RWPE2 (cell line): ENCODE measurements around the gene KCMF1.

Source experiments
- ATAC-seq: fragments of 200-7000 bp; cut with Tn5 transposase; 3 replicates; pipeline ENCODE4 v1.9.1; 2021; ENCODE audit warnings: low read depth
- DNase-seq: peaks from one replicate; pipeline ENCODE4 v3.0.0-alpha.2; 2020; ENCODE audit warnings: low spot score
- H3K27ac ChIP-seq: fragments of 450-650 bp; 2 replicates; pipeline ENCODE4 v1.5.1; 2017; ENCODE audit warnings: mild to moderate bottlenecking; ENCODE audit not compliant: poor library complexity, severe bottlenecking
- H3K27me3 ChIP-seq: fragments of 250-450 bp; sonication (Bioruptor Pico); 2 replicates; pipeline ENCODE4 v1.5.1; 2021; ENCODE audit warnings: mild to moderate bottlenecking, moderate library complexity; ENCODE audit not compliant: insufficient read depth, poor library complexity, severe bottlenecking
- H3K36me3 ChIP-seq: fragments of 250-450 bp; sonication (Bioruptor Pico); 2 replicates; pipeline ENCODE4 v1.5.1; 2020; ENCODE audit warnings: low read depth, mild to moderate bottlenecking, moderate library complexity
- H3K4me1 ChIP-seq: fragments of 250-450 bp; sonication (Bioruptor Pico); 2 replicates; pipeline ENCODE4 v1.5.1; 2021; ENCODE audit warnings: mild to moderate bottlenecking, moderate library complexity; ENCODE audit not compliant: insufficient read depth, poor library complexity, severe bottlenecking
- H3K4me3 ChIP-seq: fragments of 250-450 bp; sonication (Bioruptor Pico); 2 replicates; pipeline ENCODE4 v1.5.1; 2021; ENCODE audit warnings: mild to moderate bottlenecking, moderate library complexity; ENCODE audit not compliant: severe bottlenecking
- H3K9me3 ChIP-seq: fragments of 250-450 bp; sonication (Bioruptor Pico); 2 replicates; pipeline ENCODE4 v1.5.1; 2021; ENCODE audit warnings: mild to moderate bottlenecking, moderate library complexity; ENCODE audit not compliant: severe bottlenecking
- CTCF ChIP-seq: fragments of 450-650 bp; IDR thresholded peaks from one replicate; pipeline ENCODE4 v1.5.1; 2017; ENCODE audit warnings: mild to moderate bottlenecking, moderate library complexity; ENCODE audit not compliant: poor library complexity, severe bottlenecking

Gene KCMF1

DNA sequence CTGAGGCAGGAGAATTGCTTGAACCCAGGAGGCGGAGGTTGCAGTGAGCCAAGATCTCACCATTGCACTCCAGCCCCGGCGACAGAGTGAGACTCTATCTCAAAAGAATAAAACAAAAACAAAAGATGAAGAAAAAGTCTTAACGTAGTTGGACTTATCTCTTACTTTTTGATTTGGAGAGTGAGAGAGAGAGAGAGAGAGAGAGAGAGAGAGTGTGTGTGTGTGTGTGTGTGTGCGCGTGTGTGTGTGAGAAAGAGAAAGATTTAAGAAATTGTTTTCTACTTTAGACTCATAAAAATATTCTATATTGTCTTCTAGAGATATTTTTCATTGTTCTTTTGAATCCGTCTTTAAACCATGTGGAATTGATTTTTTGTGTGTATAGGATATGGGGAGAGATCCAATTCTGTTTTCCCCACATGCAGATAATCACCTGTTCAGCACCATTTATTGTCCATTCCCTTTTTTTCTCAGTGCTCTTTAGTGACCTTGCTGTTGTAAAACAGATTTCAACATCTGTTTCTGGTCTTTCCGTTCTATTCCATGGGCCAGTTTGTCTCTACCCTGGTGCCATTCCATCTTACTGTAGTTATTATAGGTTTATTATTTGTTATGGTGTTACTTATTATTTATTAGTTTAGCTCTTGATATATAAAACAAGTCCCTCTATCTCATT is 53.5 kb downstream of the KCMF1 start:
- Histone ChIP-seq H3K27ac (no peak overlapping the region), H3K27me3 (no peaks in the 10 kb centered on the region), H3K9me3 (no peaks in the 10 kb centered on the region), H3K4me3 (no peak overlapping the region), H3K4me1 (peaks cover under 1% of the 10 kb centered on the region), H3K36me3 (peaks cover 60% of the 10 kb centered on the region)
- DNase-seq (no peak), ATAC-seq (no peak)
- no peak for TF ChIP-seq CTCF

DNA sequence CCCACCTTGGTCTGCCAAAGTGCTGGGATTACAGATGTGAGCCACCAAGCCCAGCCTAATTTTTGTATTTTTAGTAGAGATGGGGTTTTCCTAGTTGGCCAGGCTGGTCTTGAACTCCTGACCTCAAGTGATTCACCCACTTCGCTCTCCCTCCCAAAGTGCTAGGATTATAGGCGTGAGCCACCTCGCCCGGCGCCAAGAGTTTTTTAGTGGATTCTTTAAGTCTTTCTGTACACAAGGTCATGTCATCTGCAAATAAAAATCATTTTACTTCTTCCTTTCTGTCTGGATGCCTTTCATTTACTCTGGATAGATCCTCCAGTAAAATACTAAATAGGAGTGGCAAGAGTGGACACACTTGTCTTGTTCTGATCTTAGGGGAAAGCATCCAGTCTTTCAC is 61.7 kb downstream of the KCMF1 start:
- Histone ChIP-seq H3K4me1 (no peaks in the 10 kb centered on the region), H3K9me3 (no peaks in the 10 kb centered on the region), H3K27me3 (no peaks in the 10 kb centered on the region), H3K36me3 (peaks cover 82% of the 10 kb centered on the region), H3K27ac (no peak overlapping the region), H3K4me3 (no peak overlapping the region)
- ATAC-seq (no peak), DNase-seq (no peak)
- TF ChIP-seq CTCF: no peak

DNA sequence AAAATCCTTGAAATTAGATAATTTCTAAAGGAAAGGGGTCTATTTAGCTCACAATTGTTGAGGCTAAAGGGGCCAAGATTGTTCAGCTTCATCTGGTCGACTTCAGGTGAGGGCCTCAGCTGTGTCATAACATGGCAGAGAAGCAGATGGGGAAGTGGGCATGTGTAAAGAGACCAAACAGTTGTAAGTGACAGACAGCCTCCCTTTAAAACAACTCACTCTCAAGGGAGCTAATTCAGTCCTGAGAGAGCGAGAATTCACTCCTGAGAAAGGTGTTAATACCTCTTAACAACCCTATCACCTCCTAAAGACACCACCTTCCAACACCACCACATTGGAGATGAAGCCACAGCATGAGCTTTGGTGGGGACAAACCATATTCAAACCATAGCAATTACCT is 62.4 kb downstream of the KCMF1 start:
- Histone ChIP-seq H3K27me3 (no peaks in the 10 kb centered on the region), H3K9me3 (no peaks in the 10 kb centered on the region), H3K4me3 (no peak overlapping the region), H3K4me1 (no peaks in the 10 kb centered on the region), H3K27ac (no peak overlapping the region), H3K36me3 (peaks cover 84% of the 10 kb centered on the region)
- DNase-seq (no peak), ATAC-seq (no peak)
- TF ChIP-seq CTCF: no peak

- TF ChIP-seq CTCF: no peak
- DNase-seq (no peak), ATAC-seq (no peak)
- no peak overlapping the region for H3K4me3 ChIP-seq
- H3K27ac ChIP-seq: no peak overlapping the region
- no peaks in the 10 kb centered on the region for H3K27me3 ChIP-seq
- H3K36me3 ChIP-seq: peaks cover 82% of the 10 kb centered on the region
- H3K9me3 ChIP-seq: no peaks in the 10 kb centered on the region
- no peaks in the 10 kb centered on the region for H3K4me1 ChIP-seq
Measured at GRCh38 chr2:85034158-85034557, 63.2 kb downstream of the KCMF1 start.

- no peak for TF ChIP-seq CTCF
- DNase-seq: no peak
Measured at GRCh38 chr2:85037622-85038021, 66.7 kb downstream of the KCMF1 start.

More at GRCh38 chr2:85037622-85038021, 66.7 kb downstream of the KCMF1 start:
- Histone ChIP-seq H3K27ac (no peak overlapping the region), H3K4me1 (no peaks in the 10 kb centered on the region), H3K36me3 (peaks cover 68% of the 10 kb centered on the region), H3K9me3 (no peaks in the 10 kb centered on the region), H3K27me3 (no peaks in the 10 kb centered on the region), H3K4me3 (no peak overlapping the region)
- no peak for ATAC-seq
